GM21515 (cell line): ENCODE data around the gene MRPS26.
"Not testable (repeated sequence)": the region's sequence is repeated elsewhere in the genome, so short reads cannot be mapped to it uniquely, and the experiment has no call there.

ENCODE experiments used
- ATAC-seq: cut with Tn5 transposase; IDR thresholded peaks from one replicate; pipeline ENCODE4 v1.9.1; 2021; ENCODE audit not compliant: unreplicated experiment

The MRPS26 gene

DNA sequence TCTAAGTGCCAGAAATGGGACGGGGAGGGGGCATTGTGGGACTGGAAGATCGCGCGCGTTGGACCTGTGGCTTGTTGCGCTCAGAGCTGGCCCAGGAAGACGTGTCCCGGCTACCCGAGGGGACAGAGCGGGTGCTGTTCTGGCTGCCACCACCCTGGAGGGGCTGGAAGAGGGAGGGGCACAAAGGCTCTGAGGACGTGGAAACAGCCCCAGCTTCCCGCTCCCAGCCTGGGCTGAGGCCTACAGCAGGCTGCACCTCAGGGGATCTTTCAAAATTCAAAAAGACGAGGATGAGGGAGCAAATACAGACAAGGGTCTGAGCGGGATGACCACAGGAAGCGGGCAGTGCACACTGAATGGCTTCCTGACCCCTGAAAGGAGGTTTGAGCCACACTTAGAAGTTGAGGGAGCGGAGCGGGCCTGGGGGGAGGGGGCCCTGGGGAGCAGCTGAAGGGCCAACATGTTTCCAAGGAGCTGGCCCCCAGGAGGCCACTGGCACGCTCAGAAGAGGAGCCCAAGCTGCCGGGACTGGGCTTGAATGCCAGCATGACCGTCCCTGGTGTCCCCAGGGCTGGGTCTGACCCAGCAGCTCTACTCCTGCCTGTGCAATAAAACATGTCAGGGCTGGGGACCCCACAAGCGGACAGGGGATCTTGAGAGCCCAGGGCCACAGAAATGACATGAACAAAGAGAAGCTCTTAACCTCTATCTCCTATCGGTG lies 26.8 kb downstream of the MRPS26 start:
- ATAC-seq = no peak

DNA sequence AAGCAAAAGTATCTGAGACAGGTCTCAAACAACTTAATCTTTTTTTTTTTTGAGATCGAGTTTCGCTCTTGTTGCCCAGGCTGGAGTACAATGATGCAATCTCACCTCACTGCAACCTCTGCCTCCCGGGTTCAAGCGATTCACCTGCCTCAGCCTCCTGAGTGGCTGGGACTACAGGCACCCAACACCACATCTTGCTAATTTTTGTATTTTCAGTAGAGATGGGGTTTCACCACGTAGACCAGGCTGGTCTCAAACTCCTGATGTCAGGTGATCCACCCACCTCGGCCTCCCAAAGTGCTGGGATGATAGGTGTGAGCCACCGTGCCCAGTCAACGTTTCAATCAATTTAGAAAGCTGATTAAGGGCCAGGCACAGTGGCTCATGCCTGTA lies 27.4 kb downstream of the MRPS26 start:
- not testable (repeated sequence) for ATAC-seq

DNA sequence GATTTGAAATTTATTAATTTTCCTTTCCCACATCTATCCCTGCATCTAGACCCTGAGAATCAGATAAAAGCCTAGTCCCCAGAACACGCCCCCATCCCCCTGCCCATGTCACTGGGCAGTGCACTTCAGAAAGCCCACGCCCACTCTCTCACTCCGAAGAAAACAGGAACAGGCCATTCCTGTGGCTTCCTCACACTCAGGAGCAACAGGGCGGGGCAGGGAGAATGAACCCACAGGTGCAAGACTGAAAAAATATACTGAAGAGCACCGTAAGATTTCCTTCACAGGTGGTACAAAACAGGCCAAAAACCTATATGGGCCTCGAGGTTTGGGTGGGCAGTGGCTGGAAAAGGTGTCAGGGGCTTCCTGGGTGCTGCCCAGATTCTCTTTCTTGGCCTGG lies 29.0 kb downstream of the MRPS26 start:
- ATAC-seq = no peak

DNA sequence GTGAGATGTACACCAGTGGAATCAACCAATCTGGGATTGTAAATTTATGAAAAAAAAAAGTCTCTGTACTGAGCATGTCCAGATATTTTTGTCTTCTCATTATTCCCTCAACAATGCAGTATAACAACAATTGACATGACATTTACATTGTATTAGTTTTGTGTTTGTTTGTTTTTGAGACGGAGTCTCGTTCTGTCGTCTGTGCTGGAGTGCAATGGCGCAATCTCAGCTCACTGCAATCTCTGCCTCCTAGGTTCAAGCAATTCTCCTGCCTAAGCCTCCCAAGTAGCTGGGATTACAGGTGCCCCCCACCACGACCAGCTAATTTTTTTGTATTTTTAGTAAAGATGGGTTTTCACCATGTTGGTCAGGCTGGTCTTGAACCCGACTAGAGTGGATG lies 29.5 kb downstream of the MRPS26 start:
- ATAC-seq = not testable (repeated sequence)

DNA sequence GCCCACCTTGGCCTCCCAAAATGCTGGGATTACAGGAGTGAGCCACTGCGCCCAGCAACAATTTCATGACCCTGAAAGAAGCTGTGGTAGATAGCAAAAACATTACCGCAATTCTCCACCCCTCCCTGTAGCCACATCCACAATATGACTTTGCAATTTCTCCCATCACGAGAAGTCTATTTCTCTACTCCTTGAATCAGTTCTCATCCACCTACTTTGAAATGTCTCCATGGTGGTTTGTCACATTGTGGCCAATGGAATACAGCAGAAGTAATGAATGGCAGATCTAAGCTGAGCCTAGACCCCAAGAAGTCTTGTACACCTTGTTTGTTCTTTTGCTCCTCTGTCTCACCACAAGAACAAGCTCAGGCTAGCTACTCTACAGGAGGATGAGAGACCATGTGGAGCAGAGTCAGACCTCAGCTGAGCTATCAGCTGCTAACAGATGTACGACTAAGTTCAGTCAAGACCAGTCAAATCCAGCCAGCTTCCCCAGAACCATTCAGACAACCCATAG lies 31.8 kb downstream of the MRPS26 start:
- ATAC-seq = no peak

DNA sequence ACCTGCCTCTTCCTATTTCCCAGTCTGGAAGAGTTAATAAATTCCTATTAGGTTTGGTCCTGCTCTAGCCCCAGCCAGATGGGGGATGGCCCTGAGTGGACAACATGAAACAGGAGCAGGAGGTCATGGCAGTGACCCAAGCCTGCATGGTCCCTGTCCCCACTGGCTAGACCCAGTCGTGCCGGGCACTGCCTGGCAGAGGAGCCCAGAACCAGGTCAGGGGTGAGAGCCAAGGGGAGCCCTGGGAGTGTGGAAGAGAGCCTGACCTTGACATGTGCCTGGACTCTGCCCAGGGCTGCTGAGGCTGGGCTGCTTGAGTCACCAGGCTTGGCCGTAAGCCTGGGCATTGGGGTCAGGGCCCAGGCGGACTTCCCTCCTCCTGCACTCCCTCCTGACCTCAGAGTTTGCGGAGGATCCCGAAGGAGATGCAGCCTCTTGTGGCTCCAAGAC lies 35.1 kb downstream of the MRPS26 start:
- no peak for ATAC-seq

DNA sequence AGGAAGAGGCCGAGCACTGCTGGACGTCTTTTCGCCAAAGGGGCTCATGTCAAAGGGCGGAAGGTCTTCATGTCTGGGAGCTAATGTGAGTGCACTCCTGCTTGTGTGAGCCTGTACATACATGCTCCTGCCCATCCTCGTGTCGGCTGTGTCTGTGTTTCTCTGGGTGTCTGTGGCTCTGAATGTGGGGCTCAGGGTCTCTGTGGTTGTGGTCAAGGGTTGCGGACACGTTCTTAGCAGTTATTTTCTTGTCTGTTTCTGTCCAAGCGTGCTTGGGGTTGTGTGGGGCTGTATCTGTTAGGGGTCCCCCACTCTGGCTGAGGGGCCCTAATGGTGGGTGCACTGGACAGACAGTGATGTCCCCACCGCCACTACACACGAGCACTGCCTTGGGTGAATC lies 35.8 kb downstream of the MRPS26 start:
- no peak for ATAC-seq

DNA sequence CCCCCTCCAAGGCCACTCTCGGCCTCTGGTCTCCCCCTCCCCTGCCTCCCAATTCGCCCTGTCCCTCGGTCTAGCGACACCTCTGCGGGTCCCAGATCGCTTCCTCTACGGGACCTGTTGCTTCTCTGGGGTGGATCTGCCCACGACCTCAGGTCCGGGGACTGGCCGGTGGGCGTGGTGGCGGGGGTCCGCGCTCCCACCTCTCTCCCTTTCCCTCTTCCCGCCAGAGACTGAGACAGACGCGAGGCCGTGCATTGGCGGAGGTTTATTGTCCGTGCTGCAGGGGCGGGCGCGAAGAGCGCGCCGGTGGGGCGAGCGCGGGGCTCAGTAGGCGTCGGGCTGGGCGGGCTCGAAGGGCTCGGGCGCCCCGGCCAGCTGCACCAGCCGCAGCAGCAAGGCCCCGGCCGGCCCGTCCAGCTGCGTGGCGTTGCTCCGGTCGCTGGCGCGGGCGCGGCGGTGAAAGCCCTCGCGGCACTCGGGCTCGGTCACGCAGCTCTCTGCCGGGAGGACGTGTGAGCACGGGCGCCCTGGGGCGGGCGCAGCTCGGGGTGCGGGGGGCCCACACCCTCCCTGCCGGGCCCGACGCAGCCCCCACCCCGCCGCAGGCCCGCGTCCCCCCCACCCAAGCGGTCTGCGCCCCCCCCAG lies 36.6 kb downstream of the MRPS26 start:
- no peak for ATAC-seq

DNA sequence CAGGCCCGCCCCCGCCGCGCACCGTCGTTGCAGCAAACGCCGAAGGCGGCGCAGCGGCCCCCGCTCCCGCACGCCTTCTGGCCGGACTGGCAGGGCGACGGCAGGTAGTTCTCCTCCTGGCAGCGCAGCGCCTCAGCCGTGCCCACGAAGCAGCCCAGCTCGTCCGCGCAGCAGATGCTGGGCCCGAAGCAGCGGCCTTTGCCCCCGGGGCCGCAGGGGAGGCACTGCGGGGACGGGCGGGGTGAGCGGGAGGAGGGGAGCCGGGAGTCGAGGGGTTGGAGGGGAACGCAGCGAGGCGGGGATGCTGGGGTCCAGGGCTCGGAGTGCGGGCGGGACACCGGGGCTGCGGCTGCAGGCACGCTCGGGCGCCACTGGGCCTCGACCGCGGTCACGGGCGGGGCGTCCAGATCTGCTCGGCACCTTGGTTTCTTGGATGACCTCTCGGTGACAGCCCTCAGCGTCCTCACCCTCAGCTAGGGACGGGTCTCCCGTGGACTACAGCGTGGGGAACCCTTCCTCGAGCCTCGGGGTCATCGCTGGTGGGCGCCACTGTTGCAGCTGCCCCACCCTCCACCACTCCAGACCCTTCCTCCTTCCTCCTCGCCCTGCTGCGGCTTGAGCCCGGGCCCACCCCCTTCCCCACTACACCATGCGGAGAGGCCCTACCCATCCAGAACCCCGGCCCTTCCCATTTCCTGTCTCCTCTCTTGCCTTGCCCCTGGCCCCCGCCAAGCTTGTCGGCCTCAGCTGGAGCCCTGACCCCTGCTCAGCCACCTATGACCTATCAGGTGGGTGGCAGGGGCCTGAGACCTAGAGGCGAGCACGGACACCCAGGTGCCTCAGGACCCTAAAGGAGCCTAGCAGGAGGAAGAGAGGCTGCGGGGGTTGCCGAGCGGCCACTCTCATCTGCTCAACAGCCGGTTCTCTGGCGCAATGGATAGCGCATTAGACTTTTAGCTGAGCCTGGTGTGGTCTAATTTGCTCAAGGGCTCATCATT lies 37.4 kb downstream of the MRPS26 start:
- ATAC-seq = no peak

DNA sequence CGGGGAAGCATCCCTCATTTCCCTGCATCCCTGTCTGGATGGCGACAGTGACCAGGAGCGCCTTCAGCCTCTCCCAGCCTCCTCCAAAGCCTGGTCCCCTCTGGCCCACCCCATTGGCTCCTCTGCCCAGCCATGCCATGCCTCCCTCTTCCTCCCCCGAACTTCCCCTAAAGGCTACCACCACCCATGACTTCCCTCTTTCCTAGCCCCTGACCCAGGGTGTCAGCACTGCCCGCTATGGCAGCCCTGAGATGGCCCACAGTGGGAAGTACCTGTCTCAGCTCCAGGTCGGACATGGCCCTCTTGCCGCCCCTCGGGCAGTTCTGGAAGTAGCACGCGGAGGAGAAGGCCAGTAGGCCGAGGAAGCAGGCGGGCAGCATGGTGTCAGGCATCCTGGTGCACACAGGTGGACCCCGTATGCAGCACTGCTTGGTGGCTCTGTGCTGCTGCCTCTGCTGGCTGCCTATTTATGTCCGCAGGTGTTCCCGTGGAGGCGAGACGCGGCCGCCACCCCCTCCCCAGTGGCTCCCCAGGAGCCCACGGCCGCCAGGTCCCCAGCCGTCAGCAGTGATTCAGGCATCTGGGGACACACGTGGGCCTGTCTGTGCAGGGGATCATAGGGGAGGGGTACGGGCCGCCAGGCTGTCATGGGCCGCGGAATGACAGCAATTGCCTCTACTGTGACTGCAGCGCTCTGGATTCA lies 38.6 kb downstream of the MRPS26 start, which contains the start of gene AVP:
AVP (minus strand) TSS at position 442 of the 703 bp plus-strand sequence; CDS start at position 392, 50 bp downstream.
- no peak for ATAC-seq

DNA sequence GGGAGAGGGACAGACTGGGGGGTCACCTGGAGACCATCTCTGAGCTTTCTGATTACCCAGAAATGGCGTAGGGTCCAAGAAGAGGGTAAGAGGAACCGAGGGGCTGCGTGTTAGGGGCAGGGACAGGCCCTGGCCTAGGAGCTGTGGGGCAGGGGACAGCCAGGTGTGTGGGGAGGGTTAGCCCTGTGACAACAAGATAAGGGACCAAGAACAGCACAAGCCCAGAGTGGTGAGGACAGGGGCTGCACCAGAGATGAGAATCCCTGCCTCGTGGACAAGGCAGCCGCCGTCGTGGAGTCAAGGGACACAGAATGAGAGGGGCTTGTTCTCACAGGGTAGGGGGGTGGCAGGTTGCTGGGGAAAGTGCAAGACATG lies 39.1 kb downstream of the MRPS26 start:
- no peak for ATAC-seq

DNA sequence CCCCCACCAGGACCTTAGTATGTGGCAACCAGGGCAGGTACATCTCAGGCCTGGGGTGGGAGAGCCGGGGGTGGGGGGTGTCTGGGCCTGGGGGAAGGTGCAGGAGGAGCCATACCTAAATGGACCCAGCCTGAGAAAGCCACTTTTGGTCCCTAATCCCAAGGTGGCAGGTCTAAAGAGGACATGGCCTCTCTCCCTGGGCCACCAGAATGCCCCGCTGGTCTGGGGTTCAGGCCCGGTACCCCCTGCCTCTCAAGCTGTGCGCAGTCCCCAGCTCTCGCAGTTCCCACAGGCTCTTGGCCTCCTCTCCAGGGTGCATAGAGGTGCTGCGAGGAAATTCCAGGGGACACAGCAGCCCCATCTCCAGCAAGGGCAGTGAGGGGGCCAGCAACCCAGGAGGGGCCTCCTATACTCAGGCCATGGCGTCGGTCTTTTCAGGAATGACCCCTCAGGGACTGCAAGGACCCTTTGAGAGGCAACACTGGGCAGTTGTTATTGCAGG lies 39.8 kb downstream of the MRPS26 start:
- no peak for ATAC-seq

DNA sequence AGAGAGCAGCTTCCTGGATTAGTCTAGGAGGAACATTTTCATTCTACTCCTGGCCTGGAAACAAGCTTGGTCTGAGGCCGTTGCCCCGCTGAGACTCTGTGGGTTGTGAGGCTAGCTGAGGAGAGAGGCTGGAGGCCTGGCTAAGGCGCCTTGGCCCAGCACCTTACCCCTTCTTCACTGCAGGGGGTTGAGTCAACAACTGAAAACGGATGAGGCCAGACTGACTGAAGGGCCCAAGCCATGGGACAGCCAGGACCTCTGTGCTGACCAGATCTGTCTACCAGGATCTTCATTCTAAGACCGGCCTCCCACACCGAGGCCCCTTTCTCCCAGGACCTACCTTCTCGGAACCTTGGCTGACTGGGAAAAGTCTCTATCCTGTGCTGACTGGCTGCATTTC lies 42.2 kb downstream of the MRPS26 start:
- ATAC-seq = no peak

DNA sequence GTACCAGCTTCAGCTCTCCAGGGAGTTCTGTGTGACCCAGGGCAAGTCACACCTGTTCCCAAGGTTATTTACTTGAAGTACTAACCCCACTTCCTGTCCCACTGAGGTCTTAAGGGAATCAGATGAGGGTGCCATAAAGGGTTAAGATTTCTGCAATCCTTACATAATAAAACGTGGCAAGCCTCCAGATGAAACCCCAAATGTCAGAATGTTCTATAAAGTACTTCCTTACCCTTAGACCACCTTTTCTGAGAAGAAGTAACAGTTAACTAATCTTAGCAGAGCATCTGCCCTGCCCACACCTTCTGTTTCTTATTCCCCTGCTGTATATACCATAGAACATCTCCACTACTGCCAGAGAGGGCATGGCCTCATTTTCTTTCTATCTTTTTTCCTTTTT lies 44.7 kb downstream of the MRPS26 start:
- ATAC-seq = no peak

DNA sequence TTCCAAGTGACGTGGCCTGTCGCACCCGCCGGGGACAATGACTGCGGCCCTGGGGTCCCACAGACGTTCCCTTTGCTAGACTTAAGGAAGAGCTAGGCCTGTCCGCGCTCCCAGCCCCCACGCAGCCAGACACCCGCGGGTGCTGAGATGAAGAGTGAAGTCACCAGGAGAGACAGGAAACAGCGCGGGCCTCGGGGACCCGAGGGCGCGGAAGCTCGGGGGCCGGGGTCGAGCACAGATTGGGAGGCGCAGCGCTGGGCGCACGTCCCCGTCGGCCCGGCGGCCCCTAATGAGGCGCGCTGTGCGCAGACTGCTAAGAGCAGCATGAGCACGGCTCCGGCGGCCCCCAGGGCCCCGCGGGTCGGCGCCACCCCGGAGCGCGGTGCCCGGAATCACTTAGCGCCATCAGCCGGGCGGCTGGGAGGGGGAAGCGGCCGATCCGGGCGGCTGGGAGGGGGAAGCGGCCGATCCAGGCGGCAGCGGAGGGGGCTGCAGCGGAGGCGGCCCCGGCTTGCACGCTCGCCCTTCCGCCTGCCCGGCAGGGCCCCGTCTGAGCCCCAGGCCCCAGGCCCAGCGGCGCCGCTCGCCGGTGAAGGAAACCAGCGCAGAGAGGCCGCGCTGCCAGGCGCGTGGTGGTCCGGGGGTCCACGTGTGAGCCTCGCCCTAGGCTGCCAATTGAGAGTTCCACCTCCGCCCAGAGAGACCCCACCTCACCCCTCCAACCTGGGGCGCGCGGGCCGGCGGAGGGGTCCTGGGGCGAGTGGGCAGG lies 46.9 kb downstream of the MRPS26 start:
- no peak for ATAC-seq

DNA sequence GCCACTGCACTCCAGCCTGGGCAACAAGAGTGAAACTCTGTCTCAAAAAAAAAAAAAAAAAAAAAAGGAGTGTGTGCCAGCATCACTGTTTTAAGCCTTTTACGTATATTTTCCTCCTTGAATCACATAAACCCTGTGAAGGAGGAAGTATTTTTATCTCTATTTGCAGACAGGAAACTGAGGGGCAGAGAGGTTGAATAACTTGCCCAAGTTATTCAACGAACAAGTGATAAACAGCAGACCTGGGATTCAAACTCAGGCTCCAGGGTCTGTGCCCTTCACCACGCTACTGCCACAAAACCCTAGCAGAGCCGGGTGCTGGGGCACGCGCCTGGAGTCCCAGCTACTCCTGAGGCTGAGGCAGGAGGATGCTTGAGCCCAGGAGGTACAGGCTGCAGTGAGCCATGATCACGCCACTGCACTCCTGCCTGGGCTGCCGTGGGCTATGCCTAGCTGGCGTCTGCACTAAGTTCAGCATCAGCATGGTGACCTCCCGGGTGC lies 48.1 kb downstream of the MRPS26 start:
- no peak for ATAC-seq

DNA sequence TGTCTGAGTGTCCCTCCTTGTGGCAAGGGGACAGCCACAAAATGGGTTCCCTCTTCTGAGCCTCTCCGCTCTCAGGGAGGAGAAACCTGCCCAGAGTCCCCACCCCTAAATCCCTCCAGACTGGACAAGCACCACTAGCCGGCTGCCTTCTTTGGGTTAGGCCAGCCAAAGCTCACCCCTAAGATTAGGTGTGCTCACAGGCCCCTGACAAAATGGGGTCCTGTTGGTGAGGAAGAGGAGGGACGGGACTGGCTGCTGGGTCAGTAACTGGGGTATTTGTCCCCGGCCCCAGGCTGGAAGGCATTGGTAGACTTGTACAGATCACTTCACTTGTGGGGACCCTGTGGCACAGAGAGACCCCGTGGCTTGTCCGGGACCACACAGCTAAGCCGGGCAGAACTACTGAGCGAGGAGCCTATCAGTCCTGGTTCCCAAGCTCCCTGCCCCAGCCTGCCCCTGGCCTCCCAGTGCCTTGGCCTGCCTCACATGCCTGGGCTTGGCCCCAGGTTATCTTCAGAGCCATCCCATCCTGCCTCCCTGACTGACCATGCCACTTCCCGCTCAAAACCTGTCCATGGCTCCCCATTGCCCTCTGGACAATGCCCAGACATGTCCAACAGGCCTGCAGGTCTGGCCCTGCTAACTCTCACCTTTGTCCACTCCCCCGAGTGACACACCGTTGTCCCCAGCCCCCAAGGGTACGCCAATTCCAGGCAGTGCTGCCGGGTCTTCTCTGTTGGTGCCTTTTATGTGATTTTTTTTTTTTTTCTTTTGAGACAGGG lies 49.2 kb downstream of the MRPS26 start:
- no peak for ATAC-seq
